ENCODE data around the gene FBXO46. TPM values are rescaled to one million over a fixed set of nuclear protein-coding genes. Genes with fewer than 3 reads are reported as not detected.
"Not testable (repeated sequence)": the region's sequence is repeated elsewhere in the genome, so short reads cannot be mapped to it uniquely, and the experiment has no call there.

Gene FBXO46
- total and polyA plus RNA-seq, 2 experiments from 2014 or later: 39.3 to 48.2 TPM

DNA sequence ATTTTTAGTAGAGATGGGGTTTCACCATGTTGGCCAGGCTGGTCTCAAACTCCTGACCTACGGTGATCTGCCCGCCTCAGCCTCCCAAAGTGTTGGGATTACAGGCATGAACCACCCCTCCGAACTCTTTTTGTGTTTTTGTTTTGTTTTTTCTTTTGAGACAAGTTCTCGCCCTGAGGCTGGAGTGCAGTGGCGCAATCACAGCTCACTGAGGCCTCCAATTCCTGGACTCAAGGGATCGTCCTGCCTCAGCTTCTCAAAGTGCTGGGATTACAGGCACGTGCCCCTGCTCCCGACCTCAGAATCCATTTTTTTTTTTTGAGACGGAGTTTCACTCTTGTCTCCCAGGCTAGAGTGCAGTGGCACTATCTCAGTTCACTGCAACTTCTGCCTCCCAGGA lies 27.0 kb upstream of the FBXO46 start:
- no peaks in the 10 kb centered on the region for H3K9me3 ChIP-seq (ENCODE audit: low read depth)
- peaks cover 14% of the 10 kb centered on the region for H3K4me1 ChIP-seq (ENCODE audit: low read depth)
- H3K4me3 ChIP-seq: no peak overlapping the region
- H3K27ac ChIP-seq: no peak overlapping the region
- no peaks in the 10 kb centered on the region for H3K36me3 ChIP-seq
- TF ChIP-seq CTCF (IDR thresholded peaks at IDR 0.05; ENCODE audit: low read depth, low read length): no peak
- DNase-seq (ENCODE audit: low read depth in 1 of 2, low spot score in 1 of 2): no peak
- H3K27me3 ChIP-seq: no peaks in the 10 kb centered on the region

DNA sequence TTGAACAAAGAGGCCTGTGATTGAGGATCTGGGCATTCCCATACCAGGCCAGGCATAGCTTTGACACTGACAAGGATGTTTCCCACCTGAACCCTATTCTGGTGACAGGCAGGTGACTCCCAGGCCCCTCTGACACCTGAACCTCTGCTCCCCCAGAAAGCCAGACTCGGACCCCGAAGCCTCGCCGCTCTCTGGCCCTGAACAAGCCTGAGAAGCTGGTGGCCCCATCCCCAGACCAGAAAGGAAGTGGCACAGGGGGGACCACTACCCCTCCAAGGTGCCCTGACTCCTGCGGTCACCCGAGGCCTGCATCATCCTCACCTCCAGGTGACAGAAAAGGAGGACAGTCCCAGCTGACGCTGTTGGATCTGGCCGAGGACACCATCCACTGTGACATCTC lies 23.6 kb upstream of the FBXO46 start:
- Histone ChIP-seq H3K4me1 (ENCODE audit: low read depth) (peaks cover 9% of the 10 kb centered on the region), H3K9me3 (ENCODE audit: low read depth) (no peaks in the 10 kb centered on the region), H3K27me3 (no peaks in the 10 kb centered on the region), H3K4me3 (no peak overlapping the region), H3K36me3 (no peaks in the 10 kb centered on the region), H3K27ac (no peak overlapping the region)
- no peak for TF ChIP-seq CTCF (IDR thresholded peaks at IDR 0.05; ENCODE audit: low read depth, low read length)
- no peak for DNase-seq (ENCODE audit: low read depth in 1 of 2, low spot score in 1 of 2)

DNA sequence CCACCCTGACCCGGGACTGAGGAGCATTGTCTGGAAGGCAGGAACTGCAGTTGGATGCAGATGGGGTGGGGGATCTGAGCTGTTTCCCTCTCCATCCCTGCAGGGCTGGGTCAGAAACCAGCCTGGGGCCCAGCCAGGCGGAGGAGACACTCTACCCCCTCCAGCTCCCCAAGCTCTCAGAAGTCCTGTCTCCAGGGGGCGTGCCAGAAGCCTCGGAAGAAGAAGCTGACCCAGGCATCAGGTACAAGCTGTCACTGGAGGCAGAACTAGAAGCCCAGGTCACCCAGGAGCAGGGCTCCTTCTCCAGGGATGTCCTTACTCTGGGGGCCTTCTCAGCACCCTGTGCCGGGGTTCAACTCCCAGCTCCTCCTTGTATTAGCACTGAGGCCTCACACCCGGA lies 22.9 kb upstream of the FBXO46 start:
- Histone ChIP-seq H3K4me1 (ENCODE audit: low read depth) (peaks cover 9% of the 10 kb centered on the region), H3K9me3 (ENCODE audit: low read depth) (no peaks in the 10 kb centered on the region), H3K4me3 (no peak overlapping the region), H3K27ac (no peak overlapping the region), H3K36me3 (no peaks in the 10 kb centered on the region), H3K27me3 (no peaks in the 10 kb centered on the region)
- TF ChIP-seq CTCF (IDR thresholded peaks at IDR 0.05; ENCODE audit: low read depth, low read length): no peak
- DNase-seq (ENCODE audit: low read depth in 1 of 2, low spot score in 1 of 2): peak in 1 of 2 donors; percentile 57

DNA sequence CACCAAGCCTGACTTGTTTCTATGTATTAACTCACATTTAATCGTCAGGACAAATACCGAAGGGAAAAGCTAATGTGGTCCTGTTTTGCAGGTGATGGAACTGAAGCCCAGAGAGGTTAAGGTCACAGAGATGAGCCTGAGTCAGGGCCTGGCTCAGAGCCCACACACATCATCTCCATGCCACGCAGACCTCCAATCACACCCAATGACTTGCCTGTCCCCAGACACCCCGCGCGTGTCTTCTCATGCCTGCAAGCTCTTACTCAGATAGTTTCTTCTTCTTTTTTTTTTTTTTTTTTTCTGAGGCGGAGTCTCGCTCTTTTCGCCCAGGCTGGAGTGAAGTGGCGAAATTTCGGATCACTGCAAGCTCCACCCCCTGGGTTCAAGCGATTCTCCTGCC lies 21.9 kb upstream of the FBXO46 start:
- Histone ChIP-seq H3K4me1 (ENCODE audit: low read depth) (peaks cover 9% of the 10 kb centered on the region), H3K9me3 (ENCODE audit: low read depth) (no peaks in the 10 kb centered on the region), H3K36me3 (no peaks in the 10 kb centered on the region), H3K27me3 (no peaks in the 10 kb centered on the region), H3K4me3 (no peak overlapping the region), H3K27ac (no peak overlapping the region)
- no peak for DNase-seq (ENCODE audit: low read depth in 1 of 2, low spot score in 1 of 2)
- no peak for TF ChIP-seq CTCF (IDR thresholded peaks at IDR 0.05; ENCODE audit: low read depth, low read length)

DNA sequence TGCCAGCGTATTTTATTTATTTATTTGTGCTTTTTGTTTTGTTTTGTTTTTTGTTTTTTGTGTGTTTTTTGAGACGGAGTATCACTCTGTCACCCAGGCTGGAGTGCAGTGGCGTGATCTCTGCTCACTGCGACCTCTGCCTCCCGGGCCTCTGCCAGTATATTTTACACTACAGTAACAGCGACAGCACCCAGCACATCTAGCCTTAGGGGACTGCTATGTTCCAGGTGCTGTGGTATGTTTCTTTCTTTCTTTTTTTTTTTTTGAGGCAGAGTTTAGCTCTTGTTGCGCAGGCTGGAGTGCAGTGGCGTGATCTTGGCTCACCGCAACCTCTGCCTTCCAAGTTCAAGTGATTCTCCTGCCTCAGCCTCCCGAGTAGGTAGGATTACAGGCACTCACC lies 20.8 kb upstream of the FBXO46 start:
- not testable (repeated sequence) for H3K36me3 ChIP-seq; H3K27me3 ChIP-seq; H3K9me3 ChIP-seq (ENCODE audit: low read depth); DNase-seq (ENCODE audit: low read depth in 1 of 2, low spot score in 1 of 2); H3K4me3 ChIP-seq; H3K27ac ChIP-seq; H3K4me1 ChIP-seq (ENCODE audit: low read depth)

GRCh38 chr19:45747513-45747912 lies 16.8 kb upstream of the FBXO46 start:
- Histone ChIP-seq H3K4me1 (ENCODE audit: low read depth) (peaks cover 7% of the 10 kb centered on the region), H3K4me3 (no peak overlapping the region), H3K36me3 (no peaks in the 10 kb centered on the region), H3K27me3 (no peaks in the 10 kb centered on the region), H3K9me3 (ENCODE audit: low read depth) (no peaks in the 10 kb centered on the region), H3K27ac (no peak overlapping the region)
- DNase-seq (ENCODE audit: low read depth in 1 of 2, low spot score in 1 of 2): no peak
- no peak for TF ChIP-seq CTCF (IDR thresholded peaks at IDR 0.05; ENCODE audit: low read depth, low read length)
